Fibroblast of pulmonary artery (primary cell): ENCODE measurements around the gene STH.
"Not testable (repeated sequence)": the region's sequence is repeated elsewhere in the genome, so short reads cannot be mapped to it uniquely, and the experiment has no call there.

Experiments
- DNase-seq: peaks from one replicate; pipeline ENCODE4 v3.0.0-alpha.2; 2010; ENCODE audit warnings: low read depth
- H3K4me3 ChIP-seq: replicated peaks from 2 replicates; pipeline ENCODE4 v1.5.1; 2011; ENCODE audit warnings: low read depth, mild to moderate bottlenecking, control low read depth, low read length, moderate library complexity
- CTCF ChIP-seq: IDR thresholded peaks from 2 replicates; pipeline ENCODE4 v1.5.1; 2011; ENCODE audit warnings: mild to moderate bottlenecking, control low read depth, low read length, inconsistent platforms; ENCODE audit errors: missing control alignments

The STH gene

GRCh38 chr17:46020023-46020761 is 21.1 kb downstream of the STH start:
- no peak for DNase-seq

GRCh38 chr17:46020998-46021397 is 21.9 kb downstream of the STH start:
- no peak for DNase-seq
- no peak overlapping the region for H3K4me3 ChIP-seq
- no peak for TF ChIP-seq CTCF

More at GRCh38 chr17:46020023-46020761, 21.1 kb downstream of the STH start:
- H3K4me3 ChIP-seq, result no peak overlapping the region
- TF ChIP-seq CTCF, result no peak

- not testable (repeated sequence) for H3K4me3 ChIP-seq, DNase-seq
Measured at GRCh38 chr17:46023366-46023765, 24.3 kb downstream of the STH start.

GRCh38 chr17:46023783-46024388 is 24.8 kb downstream of the STH start:
- no peak for DNase-seq
- TF ChIP-seq CTCF, result no peak

DNA sequence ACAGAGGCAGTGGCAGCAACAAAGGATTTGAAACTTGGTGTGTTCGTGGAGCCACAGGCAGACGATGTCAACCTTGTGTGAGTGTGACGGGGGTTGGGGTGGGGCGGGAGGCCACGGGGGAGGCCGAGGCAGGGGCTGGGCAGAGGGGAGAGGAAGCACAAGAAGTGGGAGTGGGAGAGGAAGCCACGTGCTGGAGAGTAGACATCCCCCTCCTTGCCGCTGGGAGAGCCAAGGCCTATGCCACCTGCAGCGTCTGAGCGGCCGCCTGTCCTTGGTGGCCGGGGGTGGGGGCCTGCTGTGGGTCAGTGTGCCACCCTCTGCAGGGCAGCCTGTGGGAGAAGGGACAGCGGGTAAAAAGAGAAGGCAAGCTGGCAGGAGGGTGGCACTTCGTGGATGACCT is 25.5 kb downstream of the STH start:
- no peak overlapping the region for H3K4me3 ChIP-seq
- no peak for TF ChIP-seq CTCF
- DNase-seq, result no peak

More at GRCh38 chr17:46023783-46024388, 24.8 kb downstream of the STH start:
- H3K4me3 ChIP-seq, result no peak overlapping the region

GRCh38 chr17:46025060-46025459 is 26.0 kb downstream of the STH start:
- TF ChIP-seq CTCF, result no peak
- no peak for DNase-seq
- no peak overlapping the region for H3K4me3 ChIP-seq

- no peak for DNase-seq
- H3K4me3 ChIP-seq, result no peak overlapping the region
Measured at GRCh38 chr17:46025510-46026165, 26.6 kb downstream of the STH start.

More at GRCh38 chr17:46025510-46026165, 26.6 kb downstream of the STH start:
- no peak for TF ChIP-seq CTCF
